Calu3 (cell line): ENCODE data around the gene MRPL28. TPM values are rescaled to one million over a fixed set of nuclear protein-coding genes. Genes with fewer than 3 reads are reported as not detected.
A peak's percentile ranks its signal among the peaks of the same experiment; 100 is the strongest.

Source experiments
- BruUV-seq: library from RNA; stranded (reverse); fragments of 400-500 nt; replicated peaks from 2 replicates; lab custom pipeline; 2021; lab: Mats Ljungman, UMichigan
- CTCF ChIA-PET: fragments of 300-600 bp; sonication (Branson Sonifier 250); formaldehyde crosslinking; loops from one replicate; lab custom pipeline; 2022; ENCODE audit warnings: antibody characterized with exemption; lab: Charles Lee
- DNase-seq: peaks from one replicate; pipeline ENCODE4 v3.0.0; 2022
- H3K27ac Mint-ChIP-seq: one replicate; pipeline ENCODE4 v1.8.0; 2022; ENCODE audit warnings: mixed read lengths; ENCODE audit not compliant: unreplicated experiment
- H3K27me3 Mint-ChIP-seq: one replicate; pipeline ENCODE4 v1.8.0; 2022; ENCODE audit warnings: mixed read lengths; ENCODE audit not compliant: unreplicated experiment
- H3K36me3 Mint-ChIP-seq: one replicate; pipeline ENCODE4 v1.8.0; 2022; ENCODE audit warnings: mild to moderate bottlenecking, moderate library complexity, mixed read lengths; ENCODE audit not compliant: insufficient read depth, unreplicated experiment
- H3K4me1 Mint-ChIP-seq: one replicate; pipeline ENCODE4 v1.8.0; 2022; ENCODE audit warnings: mild to moderate bottlenecking, low read depth, mixed read lengths; ENCODE audit not compliant: unreplicated experiment
- H3K4me3 Mint-ChIP-seq: one replicate; pipeline ENCODE4 v1.8.0; 2022; ENCODE audit warnings: mild to moderate bottlenecking, low read depth, moderate library complexity, mixed read lengths; ENCODE audit not compliant: unreplicated experiment
- H3K9me3 Mint-ChIP-seq: one replicate; pipeline ENCODE4 v1.8.0; 2022; ENCODE audit warnings: low read depth, mixed read lengths; ENCODE audit not compliant: unreplicated experiment
- intact Hi-C: fragments of 100-400 bp; cut with micrococcal nuclease; formaldehyde crosslinking; loops from one replicate; pipeline ENCODE4 v1.10.0; 2022; ENCODE audit not compliant: unreplicated experiment
- total RNA-seq: library from RNA; stranded (reverse); gene quantifications from 2 replicates; pipeline ENCODE4 v1.2.3, GENCODE V29; 2022
- TF ChIP-seq, protein P1 (sequence below): fragments of 200-600 bp; IDR thresholded peaks from one replicate; pipeline ENCODE4 v1.8.0; 2022; ENCODE audit warnings: antibody characterized with exemption; ENCODE audit not compliant: unreplicated experiment

Gene MRPL28
- total RNA-seq, 1 experiment from 2014 or later = 115 TPM

- Mint-ChIP-seq H3K36me3 (peaks cover 58% of the 10 kb centered on the region), H3K9me3 (no peaks in the 10 kb centered on the region), H3K4me3 (peak overlapping the region; percentile 72), H3K27me3 (no peaks in the 10 kb centered on the region), H3K4me1 (no peaks in the 10 kb centered on the region), H3K27ac (peak overlapping the region; percentile 85)
- intact Hi-C loops = no loop called here
- CTCF ChIA-PET = interaction anchor here (1.2 to 1.8 kb wide), 4 partner anchors 8 to 273 kb away, joined by 3 to 8 read pairs (median 5); partner anchors contain the start of gene PGAP6
- DNase-seq = no peak
- TF ChIP-seq, protein P1, sequence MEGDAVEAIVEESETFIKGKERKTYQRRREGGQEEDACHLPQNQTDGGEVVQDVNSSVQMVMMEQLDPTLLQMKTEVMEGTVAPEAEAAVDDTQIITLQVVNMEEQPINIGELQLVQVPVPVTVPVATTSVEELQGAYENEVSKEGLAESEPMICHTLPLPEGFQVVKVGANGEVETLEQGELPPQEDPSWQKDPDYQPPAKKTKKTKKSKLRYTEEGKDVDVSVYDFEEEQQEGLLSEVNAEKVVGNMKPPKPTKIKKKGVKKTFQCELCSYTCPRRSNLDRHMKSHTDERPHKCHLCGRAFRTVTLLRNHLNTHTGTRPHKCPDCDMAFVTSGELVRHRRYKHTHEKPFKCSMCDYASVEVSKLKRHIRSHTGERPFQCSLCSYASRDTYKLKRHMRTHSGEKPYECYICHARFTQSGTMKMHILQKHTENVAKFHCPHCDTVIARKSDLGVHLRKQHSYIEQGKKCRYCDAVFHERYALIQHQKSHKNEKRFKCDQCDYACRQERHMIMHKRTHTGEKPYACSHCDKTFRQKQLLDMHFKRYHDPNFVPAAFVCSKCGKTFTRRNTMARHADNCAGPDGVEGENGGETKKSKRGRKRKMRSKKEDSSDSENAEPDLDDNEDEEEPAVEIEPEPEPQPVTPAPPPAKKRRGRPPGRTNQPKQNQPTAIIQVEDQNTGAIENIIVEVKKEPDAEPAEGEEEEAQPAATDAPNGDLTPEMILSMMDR = no peak
- no TSS peak for BruUV-seq
Observed at GRCh38 chr16:369866-370436, 387 bp downstream of the MRPL28 start.

DNA sequence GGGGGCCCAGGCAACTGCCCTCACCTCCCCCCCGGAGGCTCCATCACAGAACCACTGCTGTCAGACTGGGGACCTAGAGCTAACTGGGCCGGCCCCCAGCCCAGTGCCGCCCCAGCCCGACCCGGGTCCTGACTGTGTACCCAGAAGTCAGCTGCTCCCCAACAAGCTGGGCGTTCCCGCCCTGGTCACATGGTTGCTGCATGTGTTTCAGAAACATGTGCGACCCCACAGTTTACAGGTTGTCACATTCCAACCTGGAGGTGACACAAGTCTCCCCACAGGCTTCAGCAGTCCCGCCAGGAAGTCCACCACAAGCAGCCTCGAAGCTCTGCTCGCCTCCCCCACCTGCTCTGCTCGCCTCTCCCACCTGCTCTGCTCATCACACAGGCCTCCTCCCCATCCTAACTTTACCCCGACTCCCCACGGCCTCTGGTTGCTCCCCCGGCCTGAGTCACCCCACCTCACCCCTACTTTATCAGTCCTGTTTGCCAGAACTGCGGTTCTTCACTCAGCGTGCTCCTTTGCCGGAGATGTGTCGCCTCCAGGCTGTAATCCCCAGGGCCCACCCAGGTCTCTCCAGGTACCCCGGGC is 968 bp downstream of the MRPL28 start:
- CTCF ChIA-PET = interaction anchor here (1.2 kb wide), 1 partner anchor 16 kb away, joined by 3 read pairs; no protein-coding TSS in a partner anchor

DNA sequence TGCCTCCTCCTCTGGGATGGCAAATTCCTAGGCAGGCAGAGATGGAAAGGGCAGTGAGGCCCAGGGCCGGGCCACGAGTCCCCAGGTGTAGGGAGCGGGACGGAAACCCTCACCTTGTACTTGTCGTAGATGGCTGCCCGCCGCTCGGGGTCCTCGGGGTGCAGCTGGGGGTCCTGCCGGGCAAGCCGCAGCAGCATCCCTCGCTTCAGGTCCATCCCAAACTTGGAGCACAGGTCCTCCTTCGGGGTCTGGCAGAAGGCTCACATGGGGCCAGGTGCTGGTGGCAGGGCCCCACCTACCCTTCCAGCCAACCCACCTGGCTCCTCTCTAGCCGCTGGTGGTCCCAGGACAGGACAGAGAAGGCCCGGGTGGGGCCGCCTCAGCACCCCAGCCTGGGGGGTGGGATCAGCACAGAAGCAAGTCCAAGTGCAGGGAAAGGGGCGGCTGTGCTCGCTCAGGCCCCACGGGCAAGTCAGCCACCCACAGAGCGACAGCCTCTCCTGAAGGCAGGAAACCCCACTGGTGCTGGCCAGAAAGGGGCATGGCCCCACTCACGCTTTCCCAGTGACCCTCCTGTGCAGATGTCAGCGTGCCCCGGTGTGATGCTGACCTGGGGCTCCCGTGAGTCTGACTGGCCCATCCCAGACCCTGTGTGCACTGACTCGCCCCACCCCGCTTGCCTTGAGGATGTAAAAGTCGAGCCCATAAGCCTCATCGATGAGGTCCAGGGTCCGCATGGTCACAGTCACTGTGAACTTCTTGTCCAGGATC is 1.8 kb downstream of the MRPL28 start:
- H3K4me3 Mint-ChIP-seq = no peak overlapping the region
- intact Hi-C loops = no loop called here
- no TSS peak for BruUV-seq
- peaks cover 58% of the 10 kb centered on the region for H3K36me3 Mint-ChIP-seq
- no peaks in the 10 kb centered on the region for H3K4me1 Mint-ChIP-seq
- CTCF ChIA-PET = no interaction called here
- DNase-seq = no peak
- peaks cover 9% of the 10 kb centered on the region for H3K27me3 Mint-ChIP-seq
- no peaks in the 10 kb centered on the region for H3K9me3 Mint-ChIP-seq
- H3K27ac Mint-ChIP-seq = no peak overlapping the region
- TF ChIP-seq, protein P1 = no peak

More for the DNA sequence above, 968 bp downstream of the MRPL28 start:
- H3K4me1 Mint-ChIP-seq = no peaks in the 10 kb centered on the region
- no peak for DNase-seq
- BruUV-seq = no TSS peak
- H3K9me3 Mint-ChIP-seq = no peaks in the 10 kb centered on the region
- H3K27me3 Mint-ChIP-seq = peaks cover under 1% of the 10 kb centered on the region
- H3K36me3 Mint-ChIP-seq = peaks cover 58% of the 10 kb centered on the region
- H3K4me3 Mint-ChIP-seq = peak overlapping the region; percentile 72
- TF ChIP-seq, protein P1 = no peak
- no peak overlapping the region for H3K27ac Mint-ChIP-seq
- intact Hi-C loops = no loop called here

DNA sequence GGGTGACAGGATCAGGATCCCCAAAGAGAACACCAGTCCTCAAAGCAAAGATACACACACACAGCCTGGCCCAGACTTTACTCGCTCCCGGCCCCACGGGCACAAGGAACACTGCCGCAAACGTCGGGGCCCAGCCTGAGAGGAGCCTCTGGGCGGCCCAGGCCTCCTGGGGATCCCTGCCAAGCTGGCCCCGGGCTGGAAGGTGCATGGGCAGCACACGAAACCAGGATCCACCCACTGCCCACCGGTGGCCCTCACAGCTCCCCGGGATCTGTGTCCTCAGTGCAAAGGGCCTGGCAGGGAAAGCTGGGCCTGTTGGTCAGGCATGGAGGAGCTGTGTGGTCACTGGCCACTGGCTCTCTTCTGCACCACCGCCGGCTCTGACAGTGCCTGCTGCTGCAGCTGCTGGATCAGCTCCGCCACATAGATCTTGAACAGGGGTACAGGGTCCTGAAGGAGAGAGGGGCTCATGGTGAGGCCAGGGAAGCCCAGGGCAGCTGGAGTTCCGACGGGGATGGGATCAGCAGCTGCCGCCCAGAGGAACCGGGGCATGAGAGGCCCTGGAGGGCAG is 2.9 kb downstream of the MRPL28 start:
- no peak for DNase-seq
- BruUV-seq = TSS peak; percentile 44
- intact Hi-C loops = no loop called here
- CTCF ChIA-PET = no interaction called here
- TF ChIP-seq, protein P1 = no peak
- peaks cover 20% of the 10 kb centered on the region for H3K27me3 Mint-ChIP-seq
- no peak overlapping the region for H3K27ac Mint-ChIP-seq
- H3K9me3 Mint-ChIP-seq = no peaks in the 10 kb centered on the region
- H3K4me3 Mint-ChIP-seq = peak overlapping the region; percentile 21
- H3K4me1 Mint-ChIP-seq = no peaks in the 10 kb centered on the region
- H3K36me3 Mint-ChIP-seq = peaks cover 55% of the 10 kb centered on the region
